A549 treated with RU486 at 1 μM for 4 hours (cell line): ENCODE results near the gene DBF4. TPM values are rescaled to one million over a fixed set of nuclear protein-coding genes. Genes with fewer than 3 reads are reported as not detected.

Experiments
- total RNA-seq: library from RNA; stranded (reverse); fragments of 200-300 nt; extraction: Qiagen RNA extraction; gene quantifications from 5 replicates; pipeline ENCODE4 v1.2.3, GENCODE V29; 2022; ENCODE audit warnings: low read depth

DBF4 gene
- 17.6 to 37.7 TPM (median 32.4 TPM) in 5 replicates for total RNA-seq

DNA sequence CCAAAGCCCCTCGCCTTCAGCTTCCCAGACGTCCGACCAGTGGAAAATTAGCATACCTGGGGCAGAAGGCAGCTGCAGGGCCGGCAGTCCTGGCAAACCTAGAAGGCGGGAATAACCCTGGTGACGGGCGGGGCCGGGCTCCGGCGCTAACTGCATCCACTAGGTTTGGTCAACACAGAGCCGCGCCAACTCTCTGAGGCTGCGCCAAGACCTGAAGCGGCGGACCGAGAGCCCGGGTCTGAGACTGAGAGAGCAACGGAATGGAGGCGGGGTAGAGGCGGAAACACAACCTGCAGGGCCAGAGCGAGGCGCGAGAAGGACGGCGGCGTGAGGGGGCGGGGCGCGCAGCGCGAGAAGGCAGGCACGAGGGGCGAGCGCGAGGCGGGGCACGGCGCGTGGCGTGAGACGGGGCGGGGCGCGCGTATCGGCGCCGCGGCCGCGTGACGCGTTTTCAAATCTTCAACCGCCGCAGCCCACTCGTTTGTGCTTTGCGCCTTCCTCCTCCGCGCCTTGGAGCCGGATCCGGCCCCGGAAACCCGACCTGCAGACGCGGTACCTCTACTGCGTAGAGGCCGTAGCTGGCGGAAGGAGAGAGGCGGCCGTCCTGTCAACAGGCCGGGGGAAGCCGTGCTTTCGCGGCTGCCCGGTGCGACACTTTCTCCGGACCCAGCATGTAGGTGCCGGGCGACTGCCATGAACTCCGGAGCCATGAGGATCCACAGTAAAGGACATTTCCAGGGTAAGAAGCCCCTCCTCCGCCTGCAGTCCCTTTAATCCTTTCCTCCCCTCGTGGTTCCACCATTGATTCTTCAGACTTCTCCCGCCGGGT lies at the start of gene DBF4, which contains the start of gene SLC25A40:
Gene DBF4, plus strand, starts transcription at position 454 of the 829 bp plus-strand sequence. Its CDS starts 240 bp downstream, at position 694.
Gene SLC25A40, minus strand, starts transcription at position 321 of the 829 bp plus-strand sequence. CDS start 17,633 bp downstream, outside the sequence.

GRCh38 chr7:87933953-87934698 lies 57.8 kb downstream of the DBF4 start, which contains the start of gene ADAM22:
Gene ADAM22 (plus strand): TSS chr7:87934251. CDS start chr7:87934466, 215 bp downstream.

Other genes with a start within 250 kb of the DBF4 start
- 0.05 to 0.06 TPM in 2 of 5 replicates, not detected in the others for gene RUNDC3B, start 248.1 kb upstream of the DBF4 start, total RNA-seq
- gene SLC25A40, start 133 bp upstream of the DBF4 start, total RNA-seq = 3.4 to 9.1 TPM (median 7.8 TPM) in 5 replicates
- gene ADAM22, start 57.8 kb downstream of the DBF4 start, total RNA-seq = 0.25 to 0.77 TPM (median 0.38 TPM) in 5 replicates